A673 (cell line): ENCODE data around the gene RNF222. TPM values are rescaled to one million over a fixed set of nuclear protein-coding genes. Genes with fewer than 3 reads are reported as not detected.

Experiments
- BruUV-seq: library from RNA; stranded (reverse); fragments of 400-500 nt; replicated peaks from 2 replicates; lab custom pipeline; 2021; lab: Mats Ljungman, UMichigan
- CTCF ChIA-PET: fragments of 300-600 bp; sonication (Branson Sonifier 250); formaldehyde crosslinking; loops from one replicate; lab custom pipeline; 2022; ENCODE audit warnings: antibody characterized with exemption; lab: Charles Lee
- POLR2A ChIA-PET: fragments of 300-600 bp; sonication (Branson Sonifier 250); formaldehyde crosslinking; loops from one replicate; lab custom pipeline; 2022; ENCODE audit warnings: antibody characterized with exemption; ENCODE audit not compliant: low non-redundant PET; lab: Charles Lee
- DNase-seq: peaks from one replicate; pipeline ENCODE4 v3.0.0-alpha.2; 2015; ENCODE audit warnings: low spot score
- H3K27ac ChIP-seq: fragments of 200-600 bp; sonication (generic); 2 replicates; pipeline ENCODE4 v1.5.1; 2016; ENCODE audit warnings: mixed run types, low read depth, mild to moderate bottlenecking, mixed read lengths, antibody characterized with exemption, low read length; ENCODE audit not compliant: poor library complexity, severe bottlenecking
- H3K27me3 ChIP-seq: fragments of 200-600 bp; sonication (generic); replicated peaks from 2 replicates; pipeline ENCODE4 v1.6.1; 2017; ENCODE audit warnings: mixed run types, low read depth, mild to moderate bottlenecking, mixed read lengths, antibody characterized with exemption, low read length; ENCODE audit not compliant: insufficient read depth, poor library complexity
- H3K36me3 ChIP-seq: fragments of 200-600 bp; sonication (generic); 2 replicates; pipeline ENCODE4 v1.6.1; 2016; ENCODE audit warnings: mixed run types, mild to moderate bottlenecking, mixed read lengths, antibody characterized with exemption, low read length; ENCODE audit not compliant: insufficient read depth, poor library complexity, severe bottlenecking
- H3K4me1 ChIP-seq: fragments of 200-600 bp; sonication (generic); 2 replicates; pipeline ENCODE4 v1.6.1; 2017; ENCODE audit warnings: mixed run types, mild to moderate bottlenecking, mixed read lengths, antibody characterized with exemption, low read length; ENCODE audit not compliant: insufficient read depth, poor library complexity, severe bottlenecking
- H3K4me3 ChIP-seq: fragments of 200-600 bp; sonication (generic); 2 replicates; pipeline ENCODE4 v1.5.1; 2016; ENCODE audit warnings: low read depth, mixed run types, mild to moderate bottlenecking, mixed read lengths, low read length; ENCODE audit not compliant: poor library complexity, severe bottlenecking
- H3K9me3 ChIP-seq: fragments of 200-600 bp; sonication (generic); 2 replicates; pipeline ENCODE4 v1.6.1; 2016; ENCODE audit warnings: mixed run types, low read depth, mild to moderate bottlenecking, mixed read lengths, antibody characterized with exemption, low read length; ENCODE audit not compliant: poor library complexity, severe bottlenecking
- EZH2 ChIP-seq: fragments of 200-600 bp; sonication (generic); IDR thresholded peaks from 2 replicates; pipeline ENCODE4 v1.6.1; 2017; ENCODE audit warnings: borderline replicate concordance, low read depth, mild to moderate bottlenecking, mixed read lengths, antibody characterized with exemption, low read length; ENCODE audit not compliant: poor library complexity, severe bottlenecking
- intact Hi-C: fragments of 100-400 bp; cut with micrococcal nuclease; formaldehyde crosslinking; loops from one replicate; pipeline ENCODE4 v1.10.0; 2022; ENCODE audit not compliant: unreplicated experiment
- total RNA-seq: library from RNA; stranded (reverse); gene quantifications from 2 replicates; pipeline ENCODE4 v1.2.3, GENCODE V29; 2021
- TF ChIP-seq, protein P1 (sequence below): fragments of 300-800, 200-600 bp; sonication (generic); conservative IDR thresholded peaks from 2 replicates; pipeline ENCODE4 v1.5.1; 2017; ENCODE audit warnings: low read depth, mild to moderate bottlenecking, antibody characterized with exemption, low read length, moderate library complexity, mixed read lengths

The RNF222 gene
- total RNA-seq, 1 experiment from 2014 or later, result not detected

- TF ChIP-seq, protein P1, sequence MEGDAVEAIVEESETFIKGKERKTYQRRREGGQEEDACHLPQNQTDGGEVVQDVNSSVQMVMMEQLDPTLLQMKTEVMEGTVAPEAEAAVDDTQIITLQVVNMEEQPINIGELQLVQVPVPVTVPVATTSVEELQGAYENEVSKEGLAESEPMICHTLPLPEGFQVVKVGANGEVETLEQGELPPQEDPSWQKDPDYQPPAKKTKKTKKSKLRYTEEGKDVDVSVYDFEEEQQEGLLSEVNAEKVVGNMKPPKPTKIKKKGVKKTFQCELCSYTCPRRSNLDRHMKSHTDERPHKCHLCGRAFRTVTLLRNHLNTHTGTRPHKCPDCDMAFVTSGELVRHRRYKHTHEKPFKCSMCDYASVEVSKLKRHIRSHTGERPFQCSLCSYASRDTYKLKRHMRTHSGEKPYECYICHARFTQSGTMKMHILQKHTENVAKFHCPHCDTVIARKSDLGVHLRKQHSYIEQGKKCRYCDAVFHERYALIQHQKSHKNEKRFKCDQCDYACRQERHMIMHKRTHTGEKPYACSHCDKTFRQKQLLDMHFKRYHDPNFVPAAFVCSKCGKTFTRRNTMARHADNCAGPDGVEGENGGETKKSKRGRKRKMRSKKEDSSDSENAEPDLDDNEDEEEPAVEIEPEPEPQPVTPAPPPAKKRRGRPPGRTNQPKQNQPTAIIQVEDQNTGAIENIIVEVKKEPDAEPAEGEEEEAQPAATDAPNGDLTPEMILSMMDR, result no peak
- TF ChIP-seq EZH2, result no peak
- intact Hi-C loops, result no loop called here
- DNase-seq, result no peak
- ChIA-PET CTCF (no interaction called here), POLR2A (interaction anchor here (0.6 kb wide), 1 partner anchor 856 kb away, joined by 10 read pairs; no protein-coding TSS in a partner anchor)
- Histone ChIP-seq H3K4me1 (no peaks in the 10 kb centered on the region), H3K36me3 (no peaks in the 10 kb centered on the region), H3K4me3 (no peak overlapping the region), H3K9me3 (no peaks in the 10 kb centered on the region), H3K27me3 (peaks cover 31% of the 10 kb centered on the region), H3K27ac (no peak overlapping the region)
- BruUV-seq, result no TSS peak
Measured at GRCh38 chr17:8393470-8394231, 4.0 kb downstream of the RNF222 start.

DNA sequence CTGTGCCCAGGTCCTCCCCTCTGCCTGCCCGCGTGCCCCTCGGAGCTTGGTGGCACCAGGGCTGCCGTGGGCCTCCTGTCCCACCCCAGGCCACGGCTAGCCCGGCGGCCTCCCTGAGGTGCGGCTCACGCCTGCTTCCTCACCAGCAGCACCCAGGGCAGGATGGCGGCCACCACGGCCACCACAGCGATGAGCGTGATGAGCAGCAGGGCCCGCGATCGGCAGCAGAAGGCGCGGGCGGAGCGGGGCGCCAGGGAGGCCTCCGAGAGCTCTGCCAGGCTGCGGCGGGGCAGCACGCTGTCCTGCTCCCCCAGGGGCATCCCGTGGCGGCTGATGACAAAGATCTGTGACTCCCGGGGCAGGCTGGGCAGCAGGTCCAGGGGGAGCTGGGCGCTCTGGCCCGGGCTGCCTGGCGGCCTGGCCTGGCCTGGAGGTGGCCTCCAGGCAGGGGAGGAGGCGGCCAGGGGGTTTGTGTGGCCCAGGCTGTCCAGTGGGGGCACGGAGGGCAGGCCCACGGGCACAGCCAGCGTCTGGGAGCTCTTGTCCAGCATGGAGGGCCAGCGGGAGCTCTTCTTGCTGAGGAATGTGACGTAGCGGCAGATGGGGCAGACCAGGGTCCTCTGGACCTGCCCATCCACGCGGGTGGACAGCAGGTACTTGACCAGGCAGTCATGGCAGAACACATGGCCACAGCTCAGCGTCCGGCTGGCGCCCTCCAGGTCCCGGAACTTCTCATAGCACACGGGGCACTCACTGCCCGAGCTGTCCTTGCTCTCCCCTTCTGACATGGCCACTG, 4.8 kb downstream of the RNF222 start:
- no TSS peak for BruUV-seq
- DNase-seq, result no peak
- ChIA-PET CTCF (no interaction called here), POLR2A (no interaction called here)
- H3K4me3 ChIP-seq, result no peak overlapping the region
- H3K4me1 ChIP-seq, result no peaks in the 10 kb centered on the region
- peaks cover 29% of the 10 kb centered on the region for H3K27me3 ChIP-seq
- no peak overlapping the region for H3K27ac ChIP-seq
- no peaks in the 10 kb centered on the region for H3K9me3 ChIP-seq
- intact Hi-C loops, result no loop called here
- no peaks in the 10 kb centered on the region for H3K36me3 ChIP-seq
- TF ChIP-seq EZH2, result no peak
- TF ChIP-seq, protein P1, result no peak

DNA sequence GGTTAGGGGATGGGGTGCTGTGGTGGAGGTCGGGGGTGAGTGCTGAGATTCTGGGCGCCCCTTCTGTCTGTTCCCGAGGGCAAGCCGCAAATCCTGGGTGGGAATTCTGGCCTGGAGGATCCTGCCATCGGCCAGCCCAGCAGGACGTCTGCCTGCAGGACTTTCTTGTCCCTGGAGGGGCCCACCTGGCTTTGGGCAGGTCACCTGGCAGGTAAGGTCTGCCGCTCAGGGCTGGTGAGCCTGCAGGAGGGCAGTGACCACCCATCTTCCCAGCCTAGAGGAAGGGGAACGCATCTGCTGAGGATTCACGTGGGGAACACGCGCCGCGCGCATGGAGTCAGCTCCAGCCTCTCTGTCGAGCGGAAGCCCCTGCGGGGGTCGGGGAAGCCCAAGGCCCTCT, 5.4 kb downstream of the RNF222 start:
- no peak overlapping the region for H3K27ac ChIP-seq
- no peak for TF ChIP-seq EZH2
- TF ChIP-seq, protein P1, result no peak
- no peaks in the 10 kb centered on the region for H3K9me3 ChIP-seq
- peaks cover 28% of the 10 kb centered on the region for H3K27me3 ChIP-seq
- no peak for DNase-seq
- no TSS peak for BruUV-seq
- no peaks in the 10 kb centered on the region for H3K36me3 ChIP-seq
- ChIA-PET POLR2A (no interaction called here), CTCF (no interaction called here)
- no peak overlapping the region for H3K4me3 ChIP-seq
- no peaks in the 10 kb centered on the region for H3K4me1 ChIP-seq
- intact Hi-C loops, result no loop called here
